GM20431 (cell line): ENCODE data around the gene ACBD6.

Experiments used
- in situ Hi-C: fragments of 300-500 bp; cut with MseI, MboI; formaldehyde crosslinking; loops from one replicate; pipeline ENCODE4 v1.15.0; 2020; ENCODE audit warnings: low sequenced_read_pairs; ENCODE audit not compliant: unreplicated experiment

Gene ACBD6

GRCh38 chr1:180384286-180385005 lies 117.9 kb downstream of the ACBD6 start:
- in situ Hi-C loops, result no loop called here

GRCh38 chr1:180382326-180383115 lies 119.9 kb downstream of the ACBD6 start:
- in situ Hi-C loops, result no loop called here

GRCh38 chr1:180381184-180381580 lies 121.2 kb downstream of the ACBD6 start:
- in situ Hi-C loops, result no loop called here

- in situ Hi-C loops, result no loop called here
These were observed 121.9 kb downstream of the ACBD6 start for GRCh38 chr1:180380259-180381183.

GRCh38 chr1:180376800-180377199 lies 125.6 kb downstream of the ACBD6 start:
- in situ Hi-C loops, result no loop called here

- in situ Hi-C loops, result no loop called here
These were observed 126.1 kb downstream of the ACBD6 start for GRCh38 chr1:180376253-180376652.

- in situ Hi-C loops, result no loop called here
These were observed 129.6 kb downstream of the ACBD6 start for GRCh38 chr1:180372728-180373127.

- in situ Hi-C loops, result no loop called here
These were observed 131.8 kb downstream of the ACBD6 start for GRCh38 chr1:180370597-180370996.

GRCh38 chr1:180370188-180370587 lies 132.2 kb downstream of the ACBD6 start:
- in situ Hi-C loops, result no loop called here

GRCh38 chr1:180369061-180369460 lies 133.3 kb downstream of the ACBD6 start:
- in situ Hi-C loops, result no loop called here

GRCh38 chr1:180366371-180367068 lies 135.9 kb downstream of the ACBD6 start:
- in situ Hi-C loops, result no loop called here

- in situ Hi-C loops, result no loop called here
These were observed 137.3 kb downstream of the ACBD6 start for GRCh38 chr1:180365039-180365438.

- in situ Hi-C loops, result no loop called here
These were observed 139.0 kb downstream of the ACBD6 start for GRCh38 chr1:180363246-180363995.

GRCh38 chr1:180360333-180361075 lies 141.9 kb downstream of the ACBD6 start:
- in situ Hi-C loops, result no loop called here

- in situ Hi-C loops, result no loop called here
These were observed 143.7 kb downstream of the ACBD6 start for GRCh38 chr1:180358649-180359048.

- in situ Hi-C loops, result no loop called here
These were observed 148.4 kb downstream of the ACBD6 start for GRCh38 chr1:180353945-180354344.

- in situ Hi-C loops, result no loop called here
These were observed 149.8 kb downstream of the ACBD6 start for GRCh38 chr1:180352588-180352987.

- in situ Hi-C loops, result no loop called here
These were observed 150.4 kb downstream of the ACBD6 start for GRCh38 chr1:180352021-180352420.

GRCh38 chr1:180345148-180345547 lies 157.2 kb downstream of the ACBD6 start:
- in situ Hi-C loops, result no loop called here
